ENCODE data around the gene ZC3H18.

GRCh38 chr16:88588148-88588547, 17.9 kb downstream of the ZC3H18 start:
- no peak for TF ChIP-seq CTCF (IDR thresholded peaks at IDR 0.05; ENCODE audit: low read depth, low read length, poor library complexity, severe bottlenecking)
- TF ChIP-seq EZH2phosphoT487 (IDR thresholded peaks at IDR 0.05; ENCODE audit: borderline replicate concordance, low read length): no peak
